ENCODE results near the gene DNAH10.
"Not testable (repeated sequence)": the region's sequence is repeated elsewhere in the genome, so short reads cannot be mapped to it uniquely, and the experiment has no call there.

The DNAH10 gene

GRCh38 chr12:123749355-123749754 lies 12.7 kb upstream of the DNAH10 start:
- DNase-seq = no peak

- no peak for DNase-seq
These were observed 11.9 kb upstream of the DNAH10 start for GRCh38 chr12:123750159-123750656.

GRCh38 chr12:123752046-123752445 lies 10.1 kb upstream of the DNAH10 start:
- DNase-seq = no peak

- no peak for DNase-seq
These were observed 7.9 kb upstream of the DNAH10 start for GRCh38 chr12:123754041-123754772.

GRCh38 chr12:123757561-123757960 lies 4.5 kb upstream of the DNAH10 start:
- no peak for DNase-seq

- DNase-seq = no peak
These were observed 1.7 kb upstream of the DNAH10 start for GRCh38 chr12:123760267-123760938.

- DNase-seq = no peak
These were observed 583 bp downstream of the DNAH10 start for GRCh38 chr12:123762715-123763052.

GRCh38 chr12:123763093-123763492 lies 992 bp downstream of the DNAH10 start:
- DNase-seq = no peak

GRCh38 chr12:123764109-123764508 lies 2.0 kb downstream of the DNAH10 start:
- DNase-seq = no peak

- no peak for DNase-seq
These were observed 3.5 kb downstream of the DNAH10 start for GRCh38 chr12:123765504-123766035.

GRCh38 chr12:123767613-123768012 lies 5.5 kb downstream of the DNAH10 start:
- no peak for DNase-seq

- DNase-seq = no peak
These were observed 9.2 kb downstream of the DNAH10 start for GRCh38 chr12:123771261-123771660.

- DNase-seq = no peak
These were observed 10.0 kb downstream of the DNAH10 start for GRCh38 chr12:123772074-123772473.

- DNase-seq = no peak
These were observed 11.3 kb downstream of the DNAH10 start for GRCh38 chr12:123773375-123773774.

GRCh38 chr12:123779551-123779950 lies 17.4 kb downstream of the DNAH10 start:
- no peak for DNase-seq

- no peak for DNase-seq
These were observed 21.1 kb downstream of the DNAH10 start for GRCh38 chr12:123782997-123783792.

GRCh38 chr12:123787466-123787865 lies 25.4 kb downstream of the DNAH10 start:
- DNase-seq = no peak

GRCh38 chr12:123788541-123788940 lies 26.4 kb downstream of the DNAH10 start:
- DNase-seq = no peak

- DNase-seq = not testable (repeated sequence)
These were observed 27.3 kb downstream of the DNAH10 start for GRCh38 chr12:123789422-123789821.

- no peak for DNase-seq
These were observed 28.9 kb downstream of the DNAH10 start for GRCh38 chr12:123790905-123791467.

- DNase-seq = no peak
These were observed 31.9 kb downstream of the DNAH10 start for GRCh38 chr12:123794027-123794426.

- no peak for DNase-seq
These were observed 36.4 kb downstream of the DNAH10 start for GRCh38 chr12:123798518-123798917.

GRCh38 chr12:123799227-123799626 lies 37.1 kb downstream of the DNAH10 start:
- no peak for DNase-seq
